ACC112 (cell line): ENCODE results near the gene CAPZB.

Experiments used
- H2AFZ ChIP-seq: fragments of 200-600 bp; sonication (generic); one replicate; pipeline ENCODE4 v1.6.0; 2017; ENCODE audit warnings: antibody characterized with exemption, low read length; ENCODE audit not compliant: unreplicated experiment
- H3K27ac ChIP-seq: fragments of 200-600 bp; sonication (generic); 2 replicates; pipeline ENCODE4 v1.5.1; 2014; ENCODE audit warnings: low read depth, mild to moderate bottlenecking, antibody characterized with exemption, low read length, moderate library complexity
- H3K27me3 ChIP-seq: fragments of 200-600 bp; sonication (generic); 2 replicates; pipeline ENCODE4 v1.6.1; 2014; ENCODE audit warnings: mild to moderate bottlenecking, antibody characterized with exemption, low read length, moderate library complexity, mixed read lengths; ENCODE audit not compliant: insufficient read depth
- H3K36me3 ChIP-seq: fragments of 200-600 bp; sonication (generic); 2 replicates; pipeline ENCODE4 v1.6.1; 2016; ENCODE audit warnings: mild to moderate bottlenecking, antibody characterized with exemption, low read length, moderate library complexity, mixed read lengths; ENCODE audit not compliant: insufficient read depth
- H3K4me1 ChIP-seq: fragments of 200-600 bp; sonication (generic); one replicate; pipeline ENCODE4 v1.6.1; 2016; ENCODE audit warnings: low read length, mixed read lengths; ENCODE audit not compliant: insufficient read depth, unreplicated experiment, control insufficient read depth
- H3K4me3 ChIP-seq: fragments of 200-600 bp; sonication (generic); 2 replicates; pipeline ENCODE4 v1.5.1; 2014; ENCODE audit warnings: mild to moderate bottlenecking, low read depth, low read length
- H3K79me2 ChIP-seq: fragments of 200-600 bp; sonication (generic); one replicate; pipeline ENCODE4 v1.6.0; 2016; ENCODE audit warnings: low read length; ENCODE audit not compliant: control insufficient read depth, unreplicated experiment, insufficient read depth

Gene CAPZB

DNA sequence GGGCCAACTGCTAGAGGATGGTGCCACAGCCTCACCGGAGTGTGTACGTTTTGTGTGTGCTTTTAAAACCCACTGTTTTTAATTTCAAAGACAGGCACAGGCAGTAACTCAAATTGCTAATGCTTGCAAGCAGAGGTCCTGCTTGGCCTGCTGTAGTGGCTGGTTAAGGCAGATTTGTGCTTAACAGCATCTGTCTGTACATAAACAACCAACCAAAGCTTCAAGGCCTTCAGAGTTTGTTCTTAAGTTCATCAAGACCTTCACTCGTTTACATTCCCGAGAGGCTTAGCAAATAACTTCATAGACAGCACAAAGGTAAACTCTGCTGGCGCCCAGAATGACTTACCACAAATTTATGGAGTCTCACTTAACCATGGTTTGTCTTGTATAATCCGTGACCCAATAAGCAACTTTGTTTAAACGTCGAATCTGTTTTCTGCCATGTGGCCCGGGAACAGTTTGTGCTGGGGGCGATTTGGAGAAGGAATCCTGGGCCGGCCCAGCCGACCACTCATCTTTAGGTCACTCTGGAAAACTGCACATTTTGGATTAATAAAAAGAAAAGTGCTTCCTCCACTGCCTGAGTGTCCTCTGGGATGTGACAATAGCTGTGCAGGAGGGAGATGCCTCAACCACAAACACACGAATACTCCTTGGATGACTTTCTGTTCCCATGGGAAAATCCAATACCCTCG is 58.1 kb downstream of the CAPZB start:
- Histone ChIP-seq H2AFZ (no peak overlapping the region), H3K4me3 (peak overlapping the region; percentile 1; the same call in 1 of the 2 replicates), H3K4me1 (peaks cover 74% of the 10 kb centered on the region), H3K27ac (peak overlapping the region; percentile 71), H3K79me2 (peaks cover 94% of the 10 kb centered on the region), H3K27me3 (no peaks in the 10 kb centered on the region), H3K36me3 (no peaks in the 10 kb centered on the region)

DNA sequence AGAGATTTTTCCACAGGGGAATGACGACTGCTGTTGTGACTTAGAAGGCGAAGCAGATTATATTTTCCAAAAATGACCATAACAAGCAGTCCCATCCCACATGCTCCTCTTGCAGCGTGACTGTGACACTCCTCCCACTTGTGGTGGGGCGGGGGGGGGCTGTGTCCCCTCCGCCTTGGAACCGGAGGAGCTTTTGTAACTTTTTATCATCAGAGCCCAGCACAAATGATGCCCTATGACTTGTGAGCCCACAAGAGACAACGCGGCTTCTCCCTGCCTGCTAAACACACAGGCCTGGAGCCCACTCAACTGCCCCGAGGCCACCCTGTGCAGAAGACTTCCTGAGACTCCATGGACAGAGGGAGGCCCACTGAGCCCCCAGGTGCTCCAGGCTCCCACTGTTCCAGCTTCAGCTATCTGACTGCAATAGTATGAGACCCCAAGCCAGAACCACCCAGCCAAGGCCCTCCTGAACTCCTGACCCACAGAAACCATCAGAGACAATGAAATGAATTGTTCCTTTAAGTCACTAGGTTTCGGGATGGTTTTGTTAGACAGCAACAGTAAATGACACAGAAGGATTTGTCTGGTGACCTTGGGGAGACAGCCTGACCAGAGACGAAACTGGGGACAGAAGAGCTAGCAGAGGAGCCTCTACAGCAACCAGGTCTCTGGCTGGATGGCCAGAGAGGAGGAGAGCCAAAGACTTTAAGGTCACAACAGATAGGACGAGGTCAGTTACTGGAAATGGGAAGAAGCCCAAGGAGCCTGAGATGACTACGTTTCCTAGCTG is 58.8 kb downstream of the CAPZB start:
- Histone ChIP-seq H3K36me3 (no peaks in the 10 kb centered on the region), H3K27me3 (no peaks in the 10 kb centered on the region), H3K4me3 (peak overlapping the region; percentile 1; the same call in 1 of the 2 replicates), H2AFZ (no peak overlapping the region), H3K4me1 (peaks cover 75% of the 10 kb centered on the region), H3K27ac (peak overlapping the region; percentile 71), H3K79me2 (peaks cover 98% of the 10 kb centered on the region)

DNA sequence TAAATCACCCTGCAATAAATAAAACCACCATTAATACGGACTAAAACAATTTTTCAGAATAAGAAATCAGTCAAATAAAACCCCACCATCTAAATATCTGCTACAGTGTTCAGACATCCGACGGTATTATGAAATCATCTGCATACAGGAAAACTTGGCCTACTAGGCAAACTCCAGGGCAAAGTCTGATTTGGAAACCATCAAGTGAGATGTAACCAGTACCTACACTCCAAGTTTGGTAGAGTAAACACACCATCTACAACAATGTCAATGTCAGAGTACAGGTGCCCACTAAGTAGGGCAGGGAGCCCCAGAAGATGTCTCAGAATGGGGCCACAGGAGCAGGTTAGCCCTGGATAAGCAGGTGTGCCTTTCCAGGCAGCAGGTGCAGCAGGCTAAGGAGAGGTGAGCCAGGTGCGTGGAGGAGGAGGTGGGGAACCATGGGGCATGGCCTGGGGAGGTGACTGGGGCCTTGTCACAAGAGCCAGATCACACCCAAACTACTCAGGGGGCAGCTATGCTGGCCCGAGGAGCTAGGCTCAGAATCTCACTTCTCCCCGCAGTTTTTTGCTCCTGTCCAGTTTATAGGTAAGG is 59.6 kb downstream of the CAPZB start:
- H3K4me3 ChIP-seq: no peak overlapping the region
- no peak overlapping the region for H2AFZ ChIP-seq
- H3K4me1 ChIP-seq: peaks cover 75% of the 10 kb centered on the region
- no peaks in the 10 kb centered on the region for H3K36me3 ChIP-seq
- H3K27me3 ChIP-seq: no peaks in the 10 kb centered on the region
- H3K79me2 ChIP-seq: peaks cover 99% of the 10 kb centered on the region
- H3K27ac ChIP-seq: no peak overlapping the region

GRCh38 chr1:19424651-19425570 is 60.4 kb downstream of the CAPZB start:
- Histone ChIP-seq H3K27ac (no peak overlapping the region), H3K27me3 (no peaks in the 10 kb centered on the region), H2AFZ (no peak overlapping the region)

GRCh38 chr1:19423130-19423529 is 62.2 kb downstream of the CAPZB start:
- Histone ChIP-seq H3K36me3 (peaks cover 11% of the 10 kb centered on the region; the same call in 1 of the 2 replicates), H3K27me3 (no peaks in the 10 kb centered on the region), H2AFZ (no peak overlapping the region), H3K79me2 (peaks cover 94% of the 10 kb centered on the region), H3K27ac (peak overlapping the region; percentile 31), H3K4me1 (peaks cover 49% of the 10 kb centered on the region), H3K4me3 (no peak overlapping the region)

More at GRCh38 chr1:19424651-19425570, 60.4 kb downstream of the CAPZB start:
- peaks cover 67% of the 10 kb centered on the region for H3K4me1 ChIP-seq
- peaks cover 96% of the 10 kb centered on the region for H3K79me2 ChIP-seq
- H3K36me3 ChIP-seq: no peaks in the 10 kb centered on the region
- no peak overlapping the region for H3K4me3 ChIP-seq

DNA sequence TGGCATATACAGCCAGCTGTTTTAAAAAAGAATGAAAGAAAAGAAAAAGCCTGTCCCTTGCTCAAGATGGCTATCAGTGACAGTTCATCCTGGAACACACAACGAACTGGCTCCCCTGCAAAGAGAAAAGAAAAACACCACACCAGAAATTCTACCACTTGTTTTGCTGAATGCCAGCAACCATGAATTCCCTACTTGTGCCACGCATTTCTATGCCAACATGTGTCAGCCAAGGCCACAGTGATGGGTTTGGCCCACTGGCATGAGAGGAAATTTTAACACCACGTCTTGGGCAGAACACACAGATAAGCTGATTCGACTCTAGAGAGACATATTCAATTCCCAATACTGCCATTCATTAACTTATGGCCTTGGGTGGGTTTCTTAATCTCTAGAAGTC is 64.0 kb downstream of the CAPZB start:
- Histone ChIP-seq H3K27me3 (no peaks in the 10 kb centered on the region), H3K27ac (no peak overlapping the region), H3K4me3 (no peak overlapping the region), H3K36me3 (peaks cover 11% of the 10 kb centered on the region; the same call in 1 of the 2 replicates), H2AFZ (no peak overlapping the region), H3K4me1 (peaks cover 31% of the 10 kb centered on the region), H3K79me2 (peaks cover 88% of the 10 kb centered on the region)

DNA sequence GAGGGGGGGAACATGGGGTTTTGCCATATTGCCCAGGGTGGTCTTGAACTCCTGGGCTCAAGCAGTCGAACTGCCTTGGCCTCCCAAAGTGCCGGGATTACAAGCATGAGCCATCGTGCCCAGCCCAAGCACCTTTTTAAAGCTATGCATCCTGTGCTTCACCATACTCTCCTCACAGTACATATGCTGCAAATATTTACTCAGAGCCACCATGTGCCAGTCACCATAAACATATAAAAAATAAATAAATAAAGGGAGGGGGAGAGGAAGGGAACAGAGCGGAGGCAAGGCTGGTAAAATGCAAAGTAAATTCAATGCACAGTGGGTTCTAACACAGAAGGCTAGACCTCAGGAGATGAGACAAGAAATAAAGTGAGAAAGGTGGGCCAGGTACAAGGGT is 64.7 kb downstream of the CAPZB start:
- Histone ChIP-seq H3K4me3 (no peak overlapping the region), H3K4me1 (peaks cover 24% of the 10 kb centered on the region), H3K36me3 (peaks cover 11% of the 10 kb centered on the region; the same call in 1 of the 2 replicates), H3K27ac (no peak overlapping the region), H2AFZ (no peak overlapping the region), H3K79me2 (peaks cover 87% of the 10 kb centered on the region), H3K27me3 (no peaks in the 10 kb centered on the region)

DNA sequence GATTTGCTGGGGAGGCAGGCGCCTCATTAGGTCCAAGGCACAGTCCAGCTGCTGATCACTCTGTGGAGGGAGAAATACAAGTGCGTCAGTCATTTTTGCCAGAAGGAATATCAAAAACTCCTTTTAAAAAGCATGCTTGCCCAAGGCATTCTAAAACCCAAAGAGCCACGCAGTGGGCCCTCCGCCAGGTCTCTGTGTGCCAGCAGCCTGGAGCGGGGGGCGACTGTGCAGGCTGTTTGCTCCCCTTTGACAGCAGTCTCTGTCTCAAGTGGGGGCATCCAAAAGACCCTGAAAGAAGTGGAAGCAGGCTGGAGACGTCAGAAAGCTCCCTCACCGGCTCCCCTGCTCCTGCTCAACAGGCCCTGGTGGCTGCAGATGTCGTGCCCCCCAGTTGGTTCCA is 65.6 kb downstream of the CAPZB start:
- Histone ChIP-seq H3K4me3 (no peak overlapping the region), H2AFZ (no peak overlapping the region), H3K79me2 (peaks cover 87% of the 10 kb centered on the region), H3K36me3 (peaks cover 11% of the 10 kb centered on the region; the same call in 1 of the 2 replicates), H3K27ac (no peak overlapping the region), H3K4me1 (peaks cover 17% of the 10 kb centered on the region), H3K27me3 (no peaks in the 10 kb centered on the region)

DNA sequence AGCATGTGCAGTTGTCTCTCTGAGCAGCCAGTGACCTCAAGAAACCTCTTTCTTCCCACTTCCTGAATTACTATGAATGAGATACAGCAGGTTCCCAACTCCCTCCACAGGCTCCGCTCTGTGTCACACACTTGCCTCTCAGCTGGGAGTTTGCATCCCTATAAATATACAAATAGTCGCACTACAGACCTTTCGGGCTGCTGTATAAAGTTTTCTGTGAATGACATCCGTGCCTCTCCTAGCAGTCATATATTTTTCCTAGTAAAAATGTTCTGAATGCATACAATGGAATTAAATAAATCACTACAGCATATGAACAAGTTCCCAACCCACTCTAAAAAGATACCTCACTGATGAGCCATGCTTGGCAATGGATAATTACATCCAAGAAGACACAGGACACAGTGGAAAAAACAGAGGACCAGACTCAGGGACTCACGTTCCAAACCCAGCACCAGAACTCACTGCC is 66.8 kb downstream of the CAPZB start:
- H3K36me3 ChIP-seq: peaks cover 11% of the 10 kb centered on the region; the same call in 1 of the 2 replicates
- peaks cover 87% of the 10 kb centered on the region for H3K79me2 ChIP-seq
- H3K4me1 ChIP-seq: peaks cover 13% of the 10 kb centered on the region
- H3K4me3 ChIP-seq: no peak overlapping the region
- no peaks in the 10 kb centered on the region for H3K27me3 ChIP-seq
- H3K27ac ChIP-seq: no peak overlapping the region
- no peak overlapping the region for H2AFZ ChIP-seq
